GM19099 (cell line): ENCODE measurements around the gene WNT11.

Experiments used
- POLR2A ChIP-seq: IDR thresholded peaks from 3 replicates; pipeline ENCODE4 v1.6.1; 2011; ENCODE audit warnings: low read depth; ENCODE audit not compliant: insufficient read length; ENCODE audit errors: extremely low read depth

WNT11 gene

DNA sequence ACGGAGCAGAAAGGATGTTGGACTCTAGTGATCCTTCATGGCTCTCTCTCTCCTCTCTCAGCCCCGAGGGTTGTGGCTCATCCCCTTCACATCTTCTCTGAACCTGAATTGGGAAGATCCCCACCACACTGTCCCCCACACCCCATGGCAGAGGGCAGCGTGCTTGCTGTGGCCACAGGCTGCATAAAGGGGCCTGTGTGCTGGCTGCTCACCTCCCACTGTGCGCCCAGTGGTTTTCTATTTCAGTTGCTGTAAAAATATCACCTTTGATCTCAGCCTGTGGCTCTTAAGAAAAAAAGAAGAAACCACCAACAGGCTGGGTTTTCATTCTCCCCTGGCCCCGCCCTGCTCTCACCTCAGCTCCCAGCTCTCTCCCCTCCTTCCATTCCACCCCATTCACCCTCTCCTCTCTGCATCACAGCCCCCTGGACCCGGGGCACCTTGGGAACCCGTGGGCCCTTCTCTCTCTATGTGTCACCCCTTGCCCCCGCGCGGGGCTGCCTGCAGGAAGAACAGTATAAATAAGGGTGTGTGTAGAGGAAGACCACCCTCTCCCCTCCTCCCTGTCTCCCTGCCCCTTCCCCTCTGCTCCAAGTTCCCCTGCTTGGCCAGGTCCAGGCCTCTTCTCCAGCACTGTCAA is 25.8 kb upstream of the WNT11 start:
- TF ChIP-seq POLR2A: no peak

DNA sequence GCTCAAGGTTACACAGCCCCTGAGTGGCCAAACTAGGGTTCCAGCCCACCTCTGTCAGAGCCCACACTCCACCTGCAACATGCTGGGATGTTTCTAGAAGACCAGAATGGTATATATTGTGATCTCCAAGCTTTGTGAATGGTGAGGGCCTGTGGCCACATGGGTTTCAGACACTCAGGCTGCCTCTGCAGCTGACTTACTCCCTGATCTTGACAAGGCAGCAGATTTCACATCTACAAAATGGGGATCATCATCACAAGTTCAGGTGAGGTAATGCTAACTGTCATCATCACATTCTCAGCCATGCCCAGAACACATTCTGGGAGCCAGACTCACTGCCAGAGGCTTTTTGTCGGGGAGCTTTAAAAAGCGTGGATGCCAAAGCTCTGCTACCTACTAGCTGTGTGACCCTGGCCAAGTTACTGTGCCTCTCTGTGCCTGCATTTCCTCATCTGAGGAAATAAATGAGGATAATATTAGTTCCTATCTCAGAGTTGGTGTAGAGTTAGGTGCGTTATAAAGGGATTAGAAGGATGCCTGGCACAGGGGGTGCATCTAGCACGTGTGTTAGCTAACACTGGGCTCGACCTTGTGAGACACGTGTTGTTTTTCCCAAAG is 24.9 kb upstream of the WNT11 start:
- no peak for TF ChIP-seq POLR2A

DNA sequence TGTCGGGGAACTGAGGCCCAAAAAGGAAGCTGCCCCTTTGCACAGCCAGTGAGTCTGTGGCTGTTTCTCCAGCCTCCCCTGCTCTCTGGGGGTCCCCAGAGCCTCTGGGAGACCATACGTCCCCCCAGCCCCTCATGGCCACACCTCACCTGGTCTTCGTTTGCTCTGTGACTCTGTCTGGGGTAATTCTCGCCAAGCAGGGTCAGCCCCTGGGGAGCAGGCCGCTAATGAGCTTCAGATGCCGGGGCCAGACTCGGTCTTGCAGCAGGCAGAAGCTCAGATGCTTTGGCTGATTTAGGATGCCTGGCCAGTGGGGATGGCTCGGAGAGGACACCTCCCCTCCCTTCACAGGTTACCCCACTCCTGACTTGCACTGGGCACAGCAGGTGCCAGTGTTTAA is 24.1 kb upstream of the WNT11 start:
- no peak for TF ChIP-seq POLR2A

DNA sequence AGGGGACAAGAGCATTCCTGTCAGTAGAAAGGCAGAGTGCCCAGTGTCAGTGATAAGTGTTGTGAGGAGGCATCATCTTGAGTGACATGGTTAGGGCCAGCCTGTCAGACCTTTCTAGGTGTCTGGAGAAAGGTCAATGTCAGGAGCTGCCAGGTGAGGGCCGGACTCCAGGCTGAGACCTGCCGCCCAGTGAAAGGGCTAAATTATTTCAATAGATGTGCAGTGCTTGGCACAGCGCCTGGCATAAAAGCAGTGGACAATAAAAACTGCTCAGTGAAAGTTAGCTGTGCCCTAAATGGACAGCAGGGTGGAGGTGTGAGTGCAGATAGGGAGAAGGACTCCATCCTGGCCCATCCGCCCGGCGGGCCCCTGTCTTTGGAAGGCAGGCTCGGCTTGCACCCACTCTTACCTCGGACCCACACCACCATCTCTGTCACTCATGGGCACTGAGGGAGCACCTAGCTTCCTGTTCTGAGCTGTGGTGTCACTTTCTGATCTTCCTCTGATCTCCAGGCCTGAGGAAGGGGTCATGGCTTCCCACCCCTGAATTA is 23.5 kb upstream of the WNT11 start:
- TF ChIP-seq POLR2A: no peak

DNA sequence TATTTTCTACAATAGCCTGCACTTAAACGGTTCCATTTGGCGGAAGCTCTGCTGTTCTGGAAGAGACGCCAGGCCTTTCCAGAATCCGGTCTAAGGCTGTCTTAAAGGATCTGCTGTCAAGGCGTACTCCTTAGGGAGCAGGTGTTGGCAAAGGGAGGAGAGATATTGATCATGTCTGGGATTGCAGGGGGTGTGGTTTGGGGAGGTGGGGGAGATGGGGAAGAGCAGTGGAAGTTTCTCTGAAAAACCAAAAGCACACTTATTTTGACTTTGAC is 22.5 kb upstream of the WNT11 start:
- TF ChIP-seq POLR2A: no peak

DNA sequence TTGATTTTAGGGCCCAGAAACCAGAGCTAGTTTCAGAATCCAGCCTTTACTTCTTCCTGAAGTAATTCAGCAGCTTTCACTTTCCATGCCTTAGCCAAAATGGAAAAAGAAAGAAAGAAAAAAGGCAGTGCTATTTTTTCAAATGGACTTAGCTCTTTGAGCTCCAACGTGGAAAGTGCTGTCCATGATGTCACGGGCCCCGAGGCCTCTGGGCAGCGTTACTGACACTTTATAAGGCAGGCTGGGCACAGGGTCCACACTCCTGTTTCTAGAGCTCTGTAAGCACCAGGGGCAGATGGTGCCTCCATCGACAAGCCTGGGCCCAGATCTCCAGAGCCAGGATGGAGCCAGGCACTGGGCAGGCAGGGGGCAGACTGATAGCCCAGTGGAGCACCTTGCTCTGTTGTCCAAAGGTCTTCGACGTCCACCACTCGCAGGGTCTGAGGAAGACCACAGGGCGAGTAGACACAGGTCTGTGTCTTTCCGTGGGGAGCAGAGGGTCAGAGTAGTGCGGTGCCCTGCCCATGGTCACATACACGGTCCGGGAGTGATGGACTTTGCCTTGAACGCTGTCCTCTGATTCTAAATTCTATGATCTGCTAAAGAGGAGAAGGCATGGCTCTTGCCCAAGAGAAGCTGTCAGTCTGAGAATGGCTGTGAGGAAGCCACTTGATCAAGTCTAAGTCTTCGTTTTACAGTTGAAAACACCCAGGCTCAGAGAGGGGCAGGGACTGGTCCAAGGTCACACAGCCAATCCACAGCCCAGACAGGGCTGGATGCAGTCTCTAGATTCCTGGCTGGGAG is 22.0 kb upstream of the WNT11 start:
- no peak for TF ChIP-seq POLR2A

DNA sequence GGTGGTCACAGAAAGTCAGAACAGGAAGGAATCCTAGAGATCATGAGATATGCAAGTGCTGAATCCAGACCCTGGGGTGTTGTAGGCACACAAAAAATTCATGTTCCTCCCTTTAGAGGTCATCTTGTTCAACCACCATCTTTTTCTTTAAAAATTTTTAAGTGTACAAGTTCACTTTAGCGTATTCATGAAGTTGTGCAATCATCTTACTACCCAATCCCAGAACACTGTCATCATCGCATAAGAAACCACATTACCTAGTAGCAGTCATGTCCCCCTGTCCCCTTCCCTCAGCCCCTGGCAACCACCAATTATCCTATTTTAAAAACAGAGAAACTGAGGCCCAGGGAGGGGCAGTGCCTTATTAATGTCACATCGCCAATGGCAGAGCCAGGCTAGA is 20.3 kb upstream of the WNT11 start:
- TF ChIP-seq POLR2A: no peak

DNA sequence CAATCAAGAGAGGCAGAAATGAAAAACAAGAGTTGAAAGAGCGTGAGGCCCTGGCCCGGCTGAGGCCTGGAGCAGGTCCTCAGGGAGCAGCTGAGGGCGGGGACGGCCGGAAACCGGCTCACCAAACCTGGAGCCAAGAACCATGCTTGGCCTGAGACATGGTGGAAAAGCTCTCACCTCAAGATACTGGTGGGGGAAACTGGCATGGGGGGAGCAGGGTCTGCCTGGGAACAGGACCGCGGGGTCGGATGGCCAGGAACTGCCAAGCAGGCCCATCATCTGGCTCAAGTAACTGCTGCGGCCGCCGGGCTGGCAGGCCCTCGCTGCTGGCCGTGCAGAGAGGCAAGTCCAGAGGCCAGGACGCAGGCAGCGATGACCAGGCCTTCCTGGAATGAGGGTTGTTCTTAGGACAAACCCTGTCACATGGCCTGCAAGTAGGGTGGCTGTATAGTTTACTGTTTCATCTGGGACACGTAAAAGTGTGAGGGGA is 18.9 kb upstream of the WNT11 start:
- TF ChIP-seq POLR2A: no peak

DNA sequence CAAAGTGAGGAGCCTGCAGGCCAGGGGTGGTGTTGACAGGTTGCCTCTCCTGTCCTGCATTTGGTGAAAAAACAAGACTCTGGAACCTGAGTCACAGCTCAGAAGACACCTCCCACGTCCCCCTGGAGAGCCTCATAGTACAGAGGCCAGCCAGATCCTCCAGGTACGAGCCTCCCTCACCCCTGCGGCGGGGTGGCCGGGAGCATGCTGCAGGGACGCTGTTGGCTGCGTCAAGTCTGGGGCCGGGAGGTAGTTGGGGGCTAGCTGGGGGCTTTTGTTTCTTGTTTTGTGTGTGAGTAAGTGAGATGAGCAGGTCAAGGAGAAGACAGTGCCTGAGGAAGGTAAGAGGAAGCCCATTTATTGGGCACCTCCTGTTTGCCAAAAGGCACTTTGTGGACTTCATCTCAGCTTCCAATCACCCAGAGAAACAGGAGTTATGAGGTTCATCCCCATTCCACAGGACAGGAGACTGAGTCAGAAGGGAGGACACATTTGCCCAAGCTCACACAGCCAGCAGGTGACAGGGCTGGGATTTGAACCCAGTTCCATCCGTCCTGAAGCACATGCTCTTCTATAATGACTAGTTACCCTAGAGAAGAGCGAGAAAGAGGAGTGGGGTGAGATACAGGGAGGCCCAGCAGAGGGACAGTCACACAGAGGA is 18.3 kb upstream of the WNT11 start:
- no peak for TF ChIP-seq POLR2A

DNA sequence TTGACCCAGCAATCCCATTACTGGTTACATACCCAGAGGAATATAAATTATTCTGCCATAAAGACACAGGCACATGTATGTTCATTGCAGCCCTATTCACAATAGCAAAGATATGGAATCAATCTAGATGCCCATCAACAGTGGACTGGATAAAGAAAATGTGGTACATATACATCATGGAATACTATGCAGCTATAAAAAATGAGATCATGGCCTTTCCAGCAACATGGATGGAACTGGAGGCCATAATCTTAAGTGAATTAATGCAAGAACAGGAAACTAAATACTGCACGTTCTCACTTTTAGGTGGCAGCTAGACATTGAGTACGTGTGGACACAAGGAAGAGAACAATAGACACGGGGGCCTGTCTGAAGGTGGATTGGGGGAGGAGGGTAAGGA is 15.1 kb upstream of the WNT11 start:
- TF ChIP-seq POLR2A: no peak

DNA sequence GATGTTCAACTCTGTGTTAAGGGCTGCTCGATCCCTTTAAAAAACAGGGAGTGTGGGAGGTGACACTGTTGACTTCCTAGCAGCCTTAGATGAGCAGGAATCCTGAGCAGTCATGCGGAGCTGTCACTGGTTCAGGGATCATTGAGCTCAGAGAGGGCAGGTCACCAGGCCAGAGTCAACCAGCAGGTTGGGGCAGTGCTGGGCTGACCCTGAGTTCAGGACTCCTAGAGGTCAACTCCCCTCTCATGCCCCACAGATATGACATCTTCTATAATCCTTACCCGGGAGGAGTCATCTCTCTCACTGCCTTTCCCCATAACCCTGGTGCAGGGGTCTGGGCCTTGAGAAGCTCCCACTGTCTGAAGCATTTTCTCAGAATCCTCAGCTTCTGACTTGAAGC is 12.9 kb upstream of the WNT11 start:
- TF ChIP-seq POLR2A: no peak

DNA sequence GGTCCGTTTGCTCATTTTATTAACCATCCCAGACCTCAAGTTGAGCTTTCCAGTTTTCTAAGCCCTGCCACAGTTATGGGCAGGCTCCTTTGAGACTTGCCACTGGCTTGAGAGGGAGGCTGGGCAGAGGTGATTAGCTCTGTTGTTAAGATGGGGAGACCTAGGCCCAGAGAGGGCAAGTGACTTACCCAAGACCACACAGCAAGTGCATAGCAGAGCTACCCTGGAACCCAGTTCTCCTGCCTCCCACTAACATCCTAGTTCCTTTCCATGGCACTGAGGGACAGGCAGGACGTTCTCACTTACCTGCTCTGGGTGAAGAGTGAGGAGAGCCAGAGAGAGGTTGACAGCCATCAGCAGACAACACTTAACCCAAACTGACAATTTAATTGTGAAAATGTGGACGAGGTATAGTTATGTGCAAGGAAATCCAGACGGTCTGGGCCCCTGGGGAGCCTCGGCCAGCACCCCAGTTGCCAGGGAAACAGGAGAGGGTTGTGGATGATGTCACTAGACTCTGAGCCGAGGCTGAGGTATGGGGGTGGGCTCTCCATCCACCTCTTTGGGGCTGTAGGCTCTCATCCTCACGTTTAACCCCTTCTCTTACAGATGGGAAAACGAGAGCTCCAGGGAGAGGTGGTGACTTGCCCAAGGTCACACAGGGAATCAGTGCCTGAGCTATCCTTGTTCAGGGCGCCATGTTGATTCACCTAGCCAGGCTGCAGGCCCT is 12.3 kb upstream of the WNT11 start:
- no peak for TF ChIP-seq POLR2A

DNA sequence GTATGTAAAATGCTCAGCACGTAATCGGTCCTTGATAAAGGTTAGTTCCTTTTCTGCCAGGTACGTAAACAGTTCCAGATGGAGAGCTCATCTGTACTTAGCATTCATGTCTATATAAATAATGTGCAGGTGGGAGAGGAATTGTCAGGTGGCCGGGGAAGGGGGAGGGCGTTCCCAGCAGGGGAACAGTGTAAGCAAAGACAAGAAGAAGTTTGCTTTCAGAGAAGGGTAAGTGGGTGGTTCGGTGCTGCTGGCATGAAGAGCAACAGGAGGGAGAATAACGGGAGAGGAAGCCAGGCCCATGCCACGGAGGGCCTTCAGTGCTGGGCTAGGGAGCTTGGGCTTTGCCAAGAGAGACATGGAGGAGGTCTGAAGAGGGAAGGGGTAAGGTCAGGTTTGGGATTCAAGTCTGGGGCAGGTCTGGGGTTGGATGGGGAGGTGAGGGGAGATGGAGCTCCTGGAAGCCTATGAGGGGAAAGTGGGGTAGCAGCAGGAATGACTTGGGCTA is 11.4 kb upstream of the WNT11 start:
- no peak for TF ChIP-seq POLR2A

DNA sequence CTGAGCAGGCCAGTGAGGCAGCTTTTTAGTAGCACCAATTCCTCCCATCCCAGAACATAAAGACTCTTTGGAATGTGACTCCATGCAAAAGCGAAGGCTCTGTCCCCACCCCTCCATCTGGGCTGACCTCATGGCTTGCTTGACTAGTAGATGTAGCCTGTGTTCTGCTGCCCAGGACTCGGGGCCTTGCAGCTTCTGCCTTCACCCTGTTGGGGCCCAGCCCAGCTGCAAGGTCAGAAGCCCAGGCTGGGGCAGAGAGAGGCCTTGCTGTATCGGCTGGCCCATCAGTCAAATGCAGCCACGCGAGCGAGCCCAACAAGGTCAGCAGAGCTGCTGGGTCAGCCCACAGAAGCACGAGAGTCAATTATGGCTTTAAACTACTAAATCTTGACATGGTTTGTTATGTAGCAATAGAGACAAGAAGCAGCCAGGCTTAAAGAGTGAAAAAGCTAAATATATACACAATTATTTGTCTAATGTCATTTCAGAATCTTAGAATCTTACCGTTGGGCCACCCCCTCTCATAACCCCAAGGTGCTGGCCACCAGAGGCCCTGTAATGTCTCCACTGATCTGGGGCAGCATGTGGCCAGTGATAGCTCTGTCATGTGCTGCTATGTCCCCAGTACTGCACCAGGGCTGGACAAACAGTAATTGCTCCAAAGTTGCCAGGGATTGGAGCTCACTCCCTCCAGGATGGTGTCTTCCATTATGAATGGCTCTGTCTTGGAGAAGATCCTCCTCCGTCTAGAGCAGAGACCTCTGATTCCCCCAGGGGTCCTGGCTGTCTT is 10.4 kb upstream of the WNT11 start:
- no peak for TF ChIP-seq POLR2A

DNA sequence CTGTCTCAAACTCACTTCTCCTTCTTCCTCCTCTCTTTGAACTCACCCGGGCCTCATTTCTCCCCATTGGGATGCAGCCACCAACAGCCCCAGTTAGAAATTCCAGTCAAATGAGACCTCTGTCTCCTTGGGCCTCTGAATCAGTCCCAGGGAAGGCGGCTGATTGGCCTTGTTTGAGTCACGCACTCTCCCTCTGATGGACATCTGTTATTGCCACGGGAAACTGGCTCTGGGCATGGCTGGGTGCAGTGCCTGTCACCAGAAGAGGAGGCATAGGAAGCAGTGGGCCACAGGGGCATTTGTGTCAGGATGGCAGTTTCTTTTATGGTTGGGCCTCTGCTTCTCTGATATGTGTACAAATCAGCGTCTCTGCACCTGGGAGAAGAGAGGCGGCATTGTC is 9.6 kb upstream of the WNT11 start:
- no peak for TF ChIP-seq POLR2A
